Cardiac septum (tissue), 1 donor: ENCODE results near the gene HS3ST1. TPM values are rescaled to one million over a fixed set of nuclear protein-coding genes. Genes with fewer than 3 reads are reported as not detected.

Source experiments
- DNase-seq: peaks from one replicate; pipeline ENCODE4 v3.0.0-alpha.2; 2020; ENCODE audit warnings: low spot score
- intact Hi-C: fragments of 100-400 bp; cut with DNase I; formaldehyde crosslinking; loops from one replicate; pipeline ENCODE4 v1.14.0; 2022
- total RNA-seq: library from RNA; stranded (reverse); fragmentation: NEBNext Ultra II Directional; extraction: Animal tissue kit (Norgen Biotek cat#: 25700); gene quantifications from one replicate; pipeline ENCODE4 v1.2.1, GENCODE V29; 2021
- donor health status: DM: no; HTN: no; CAD: no.

Gene HS3ST1
- total RNA-seq, 1 donor from 2014 or later: 1.2 TPM

GRCh38 chr4:11436673-11437072 lies 8.0 kb upstream of the HS3ST1 start:
- intact Hi-C loops: no loop called here
- no peak for DNase-seq

GRCh38 chr4:11436084-11436483 lies 7.4 kb upstream of the HS3ST1 start:
- intact Hi-C loops: no loop called here
- DNase-seq: no peak

DNA sequence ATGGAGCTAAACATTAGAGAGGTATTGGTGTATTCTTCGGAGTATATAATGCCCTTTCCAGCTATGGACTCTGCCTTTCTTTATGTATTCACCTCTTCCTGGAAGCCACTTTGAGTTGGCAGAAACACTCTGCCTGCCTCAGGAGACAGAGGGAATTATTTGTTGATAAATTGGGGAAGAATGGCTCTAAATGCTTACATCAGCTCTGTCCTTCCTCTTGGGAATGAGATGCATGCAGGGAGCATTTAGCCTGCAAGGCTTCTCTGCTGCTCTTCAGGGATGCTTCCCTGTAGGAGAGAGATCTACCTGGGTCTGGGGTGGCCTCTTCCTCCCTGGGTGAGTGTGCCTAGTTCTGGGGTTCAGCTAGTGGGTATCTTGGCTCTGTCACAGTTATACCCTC lies 6.9 kb upstream of the HS3ST1 start:
- DNase-seq: no peak
- intact Hi-C loops: no loop called here

DNA sequence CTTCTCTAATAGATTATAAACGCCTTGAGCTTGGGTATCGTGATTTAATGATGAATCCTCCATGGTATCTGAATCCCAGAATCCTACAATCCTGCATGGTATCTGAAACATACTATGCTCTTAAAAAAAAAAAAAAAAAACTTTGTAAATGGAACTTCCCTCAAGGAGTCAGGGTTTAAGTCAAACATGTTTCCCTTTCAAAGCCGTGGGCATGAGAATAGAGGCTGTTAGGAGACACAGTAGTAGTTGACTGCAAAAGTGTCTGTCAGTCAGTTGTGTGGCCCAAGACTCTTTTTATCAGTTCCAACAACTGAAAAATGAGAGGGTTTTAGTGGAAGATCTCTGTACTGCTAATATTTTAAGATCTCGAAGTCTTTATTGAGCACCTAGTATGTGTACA lies 2.4 kb upstream of the HS3ST1 start:
- intact Hi-C loops: no loop called here
- no peak for DNase-seq

GRCh38 chr4:11430536-11430935 lies 1.8 kb upstream of the HS3ST1 start:
- intact Hi-C loops: no loop called here

GRCh38 chr4:11429699-11430045 lies 978 bp upstream of the HS3ST1 start:
- no peak for DNase-seq
- intact Hi-C loops: loop anchor here (5.0 to 10.0 kb wide), 3 partner anchors 193 to 845 kb away; no protein-coding TSS in a partner anchor

More at GRCh38 chr4:11430536-11430935, 1.8 kb upstream of the HS3ST1 start:
- no peak for DNase-seq

- intact Hi-C loops: loop anchor here (5.0 to 10.0 kb wide), 3 partner anchors 193 to 844 kb away; no protein-coding TSS in a partner anchor
- DNase-seq: peak; percentile 85
These were observed 405 bp upstream of the HS3ST1 start for GRCh38 chr4:11428899-11429698.

DNA sequence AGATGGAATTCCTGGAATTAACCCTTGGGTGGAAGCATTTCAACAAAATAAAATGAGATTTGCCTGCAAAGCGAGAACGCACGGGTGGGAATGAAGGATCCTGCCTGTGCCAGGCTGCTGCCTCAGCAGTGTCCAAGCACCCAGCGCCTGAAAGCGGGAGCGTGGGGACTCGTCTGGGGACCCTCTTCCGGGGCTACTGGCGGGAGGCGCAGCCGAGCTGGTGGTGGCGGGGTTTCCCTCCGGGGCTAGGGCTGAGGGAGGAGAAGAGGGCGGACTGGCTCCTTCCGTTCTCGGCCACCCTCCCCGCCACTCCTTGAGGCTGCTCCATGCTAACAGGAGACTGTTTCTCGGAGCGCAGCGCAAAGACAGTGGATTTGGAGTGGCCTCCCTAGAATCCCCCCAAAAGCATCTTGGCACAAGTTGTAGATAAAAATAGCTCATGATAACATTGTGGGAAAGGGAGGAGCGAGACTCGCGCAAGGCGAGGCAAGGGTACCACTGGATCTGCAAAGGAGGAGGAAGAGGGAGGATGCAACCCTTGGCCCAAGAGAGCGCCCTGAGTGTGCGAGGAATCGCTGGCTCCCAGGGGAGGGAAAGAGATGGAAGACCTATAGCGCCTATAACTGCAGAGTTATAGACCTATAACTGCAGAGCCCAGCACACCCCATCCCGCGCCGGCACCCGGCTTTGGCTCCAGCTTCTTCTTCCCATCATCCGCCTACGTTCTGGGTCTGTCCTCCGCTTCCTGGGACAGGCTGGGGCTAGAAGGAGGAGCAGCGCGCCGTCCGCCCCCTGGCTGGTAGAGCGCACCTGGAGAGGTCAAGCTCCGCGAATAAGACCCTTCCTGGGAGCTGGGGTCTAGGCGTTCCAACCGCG lies 1.3 kb downstream of the HS3ST1 start:
- intact Hi-C loops: loop anchor here (5.0 to 10.0 kb wide), 3 partner anchors 195 to 843 kb away; no protein-coding TSS in a partner anchor
- no peak for DNase-seq

DNA sequence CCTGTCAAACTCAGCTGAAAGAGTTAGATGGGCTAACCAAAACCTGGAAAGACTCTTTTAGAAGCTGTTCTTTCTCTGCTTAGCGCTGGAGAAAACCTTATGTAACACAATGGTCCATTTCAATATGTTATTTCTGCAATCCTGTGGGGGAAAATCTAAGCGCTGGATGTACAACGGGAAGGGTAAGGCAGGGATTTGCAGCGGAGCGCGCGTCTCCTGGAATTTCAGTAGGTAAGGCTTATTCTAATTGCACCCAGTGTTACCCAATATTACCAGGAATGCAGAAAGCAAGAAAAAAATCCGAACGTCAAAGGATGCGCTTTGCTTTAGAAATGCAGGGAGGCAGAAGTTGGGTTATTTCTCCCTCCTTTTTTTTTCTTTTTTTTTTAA lies 2.0 kb downstream of the HS3ST1 start:
- DNase-seq: no peak
- intact Hi-C loops: loop anchor here (5.0 to 10.0 kb wide), 3 partner anchors 196 to 842 kb away; no protein-coding TSS in a partner anchor

DNA sequence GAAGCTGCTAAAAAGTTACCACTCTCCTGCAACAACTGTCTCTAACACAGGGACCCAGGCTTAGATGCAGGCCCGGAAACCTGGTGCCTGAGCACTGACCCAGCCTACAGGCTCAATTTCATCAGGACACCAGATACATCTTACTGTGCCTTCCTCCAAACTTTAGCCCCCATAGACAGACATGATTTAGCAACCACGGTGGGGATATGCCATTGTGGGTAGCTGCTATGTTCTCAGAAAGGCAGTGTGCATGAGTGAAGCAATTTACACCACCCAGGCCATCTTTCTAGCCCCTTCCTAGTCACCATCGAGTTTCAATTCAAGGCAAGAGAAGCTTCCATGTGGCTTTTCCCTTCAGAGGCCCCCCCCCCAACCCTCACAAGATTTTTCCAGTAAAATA lies 2.7 kb downstream of the HS3ST1 start:
- no peak for DNase-seq
- intact Hi-C loops: loop anchor here (5.0 to 10.0 kb wide), 3 partner anchors 196 to 841 kb away; no protein-coding TSS in a partner anchor

GRCh38 chr4:11424856-11425255 lies 3.8 kb downstream of the HS3ST1 start:
- DNase-seq: no peak
- intact Hi-C loops: loop anchor here (5.0 to 10.0 kb wide), 3 partner anchors 197 to 840 kb away; no protein-coding TSS in a partner anchor

DNA sequence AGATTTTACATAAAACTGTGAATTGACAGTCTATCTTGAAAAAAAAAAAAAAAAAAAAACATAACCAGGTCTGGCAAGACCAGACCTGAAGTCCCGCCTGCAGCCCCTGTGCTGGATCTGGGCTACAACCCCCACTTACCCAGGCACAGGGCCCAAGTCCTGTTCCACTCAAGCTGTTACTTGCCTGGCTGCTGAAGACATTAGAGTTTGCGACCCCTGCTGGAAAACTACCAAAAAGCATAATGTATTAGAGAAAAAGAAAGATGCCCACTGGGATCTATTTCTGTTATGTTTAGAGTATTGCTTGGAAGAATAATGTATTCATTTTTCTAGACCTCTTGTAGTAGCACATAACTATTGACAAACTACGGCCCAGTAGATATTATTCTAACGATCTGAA lies 4.7 kb downstream of the HS3ST1 start:
- no peak for DNase-seq

GRCh38 chr4:11423465-11423864 lies 5.2 kb downstream of the HS3ST1 start:
- no peak for DNase-seq
- intact Hi-C loops: loop anchor here (10.0 kb wide), 2 partner anchors 291 to 839 kb away; no protein-coding TSS in a partner anchor

More for the DNA sequence above, 4.7 kb downstream of the HS3ST1 start:
- intact Hi-C loops: loop anchor here (10.0 kb wide), 2 partner anchors 291 to 839 kb away; no protein-coding TSS in a partner anchor

GRCh38 chr4:11421116-11421515 lies 7.6 kb downstream of the HS3ST1 start:
- intact Hi-C loops: loop anchor here (10.0 kb wide), 2 partner anchors 294 to 836 kb away; no protein-coding TSS in a partner anchor
- no peak for DNase-seq

- DNase-seq: no peak
- intact Hi-C loops: loop anchor here (10.0 kb wide), 2 partner anchors 294 to 836 kb away; no protein-coding TSS in a partner anchor
These were observed 8.4 kb downstream of the HS3ST1 start for GRCh38 chr4:11420327-11420726.

- DNase-seq: no peak
- intact Hi-C loops: no loop called here
These were observed 10.1 kb downstream of the HS3ST1 start for GRCh38 chr4:11418610-11419009.

DNA sequence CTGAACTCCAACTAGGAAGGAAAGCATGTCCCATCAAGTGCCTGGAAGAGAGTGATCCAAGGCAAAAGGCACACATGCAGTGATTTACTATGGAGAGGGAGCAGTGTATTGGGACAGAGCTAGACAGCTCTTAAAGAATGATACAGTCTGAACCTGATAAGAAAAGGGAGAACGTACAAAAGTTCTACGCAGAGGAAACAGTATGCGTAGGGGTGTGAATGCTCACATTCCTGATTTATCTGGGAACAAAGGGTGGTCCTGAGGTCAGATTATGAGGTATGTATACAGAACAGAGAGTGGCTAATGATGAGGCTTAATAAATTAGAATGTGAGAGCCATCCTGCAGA lies 12.0 kb downstream of the HS3ST1 start:
- DNase-seq: no peak
- intact Hi-C loops: no loop called here

DNA sequence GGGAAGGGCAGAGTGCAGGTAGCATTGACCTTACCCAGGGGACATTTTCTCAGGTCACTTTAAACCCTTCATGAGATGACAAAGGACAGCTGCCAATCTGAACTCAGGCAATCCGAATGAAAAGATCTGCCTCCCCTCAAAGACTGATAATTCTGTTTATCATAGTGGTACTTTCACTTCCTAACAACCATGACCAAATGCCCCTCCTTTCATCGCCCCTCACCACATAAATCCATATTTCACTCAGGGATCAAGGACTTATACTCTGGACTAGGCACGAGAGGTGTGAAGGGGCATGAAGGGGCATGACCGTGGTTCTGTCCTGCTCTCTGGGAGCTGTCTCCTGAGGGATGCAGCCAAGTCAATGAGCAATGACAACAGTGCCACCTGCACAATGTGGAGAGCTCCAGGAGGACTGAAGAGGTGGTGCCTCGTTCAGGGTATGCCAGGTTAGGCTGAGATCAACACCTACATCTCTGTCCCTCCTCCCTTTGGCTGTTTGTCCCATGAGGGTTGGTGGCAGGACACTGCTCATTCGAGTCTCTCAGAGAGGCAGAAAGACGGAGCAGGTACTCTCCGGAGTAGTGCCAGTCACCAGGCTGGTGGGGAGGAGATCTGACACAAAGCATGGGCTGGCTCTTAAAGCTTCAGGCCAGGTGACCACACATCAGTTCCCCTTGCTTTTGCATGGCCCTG lies 12.5 kb downstream of the HS3ST1 start:
- no peak for DNase-seq
- intact Hi-C loops: no loop called here

- DNase-seq: no peak
- intact Hi-C loops: no loop called here
These were observed 13.2 kb downstream of the HS3ST1 start for GRCh38 chr4:11415409-11416070.
